Activated naive CD4-positive, alpha-beta T cell treated with anti-CD3 and anti-CD28 coated beads, Interleukin-2, amount 50 U/mL, for 72 hours (primary cell): ENCODE results near the gene PPAT. TPM values are rescaled to one million over a fixed set of nuclear protein-coding genes. Genes with fewer than 3 reads are reported as not detected.
"Not testable (repeated sequence)": the region's sequence is repeated elsewhere in the genome, so short reads cannot be mapped to it uniquely, and the experiment has no call there.

Source experiments
- ATAC-seq, 2 donors: fragments of 150-1000 bp; cut with Tn5 transposase; 2 replicates each; pipeline ENCODE4 v1.10.0; 2021; ENCODE audit warnings: mild to moderate bottlenecking in 2 of 2, moderate library complexity in 2 of 2
- DNase-seq, 2 donors: peaks; one replicate each; pipeline ENCODE4 v3.0.0; 2021 to 2022; ENCODE audit warnings: low spot score in 2 of 2
- H3K27ac Mint-ChIP-seq, 2 donors: one replicate each; pipeline ENCODE4 v1.8.0; 2022; ENCODE audit warnings: mild to moderate bottlenecking in 2 of 2, mixed read lengths in 2 of 2
- H3K36me3 Mint-ChIP-seq, 2 donors: one replicate each; pipeline ENCODE4 v1.8.0; 2022; ENCODE audit warnings: mixed read lengths in 2 of 2
- H3K9me3 Mint-ChIP-seq, 2 donors: one replicate each; pipeline ENCODE4 v1.8.0; 2022; ENCODE audit warnings: mixed read lengths in 2 of 2
- total RNA-seq, 2 donors: library from RNA; stranded (reverse); gene quantifications; one replicate each; pipeline ENCODE4 v1.2.3, GENCODE V29; 2022

PPAT gene
- total RNA-seq = 10 to 100 TPM; 34.4 to 50.8 TPM

GRCh38 chr4:56435140-56435926, at the start of gene PPAT:
TSS of gene PPAT (minus strand) at chr4:56435615. CDS start at chr4:56435477, 138 bp downstream.
- ATAC-seq (peak; percentile 80 to 84), DNase-seq (peak; percentile 98 to 99)
- peak within 1 kb of the TSS; percentile 93 to 97 for H3K27ac Mint-ChIP-seq
- H3K9me3 Mint-ChIP-seq = no peaks in the 10 kb centered on the region
- H3K36me3 Mint-ChIP-seq = peaks cover 30 to 51% of the 10 kb centered on the region in 2 donors

GRCh38 chr4:56480691-56481090, 45.3 kb upstream of the PPAT start:
- Mint-ChIP-seq H3K36me3 (peaks cover 4 to 10% of the 10 kb centered on the region in 2 donors), H3K27ac (no peak overlapping the region), H3K9me3 (no peaks in the 10 kb centered on the region)
- DNase-seq (no peak), ATAC-seq (no peak)

- no peak overlapping the region for H3K27ac Mint-ChIP-seq
- DNase-seq (no peak), ATAC-seq (no peak)
- no peaks in the 10 kb centered on the region for H3K9me3 Mint-ChIP-seq
- peaks cover 4 to 21% of the 10 kb centered on the region in 2 donors for H3K36me3 Mint-ChIP-seq
Measured at GRCh38 chr4:56477192-56477702, 41.8 kb upstream of the PPAT start.

DNA sequence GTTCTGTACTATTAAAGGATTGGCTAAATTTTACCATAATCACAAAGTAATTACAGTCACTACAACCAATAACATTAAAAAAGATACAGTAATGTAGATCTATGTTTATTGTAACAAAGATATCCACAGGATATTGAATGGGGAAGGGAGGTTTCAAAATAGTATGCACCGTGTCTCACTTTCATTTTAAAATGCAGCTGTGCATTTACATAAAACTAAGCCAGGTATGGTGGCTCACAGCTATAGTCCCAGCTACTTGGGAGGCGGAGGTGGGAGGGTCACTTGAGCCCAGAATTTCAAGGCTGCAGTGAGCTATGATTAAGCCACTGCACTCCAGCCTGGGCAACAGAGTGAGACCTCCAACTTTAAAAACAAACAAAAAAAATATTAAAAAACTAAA, 40.5 kb upstream of the PPAT start:
- H3K27ac Mint-ChIP-seq = no peak overlapping the region
- no peaks in the 10 kb centered on the region for H3K9me3 Mint-ChIP-seq
- peaks cover 4 to 21% of the 10 kb centered on the region in 2 donors for H3K36me3 Mint-ChIP-seq
- DNase-seq = no peak
- no peak for ATAC-seq

DNA sequence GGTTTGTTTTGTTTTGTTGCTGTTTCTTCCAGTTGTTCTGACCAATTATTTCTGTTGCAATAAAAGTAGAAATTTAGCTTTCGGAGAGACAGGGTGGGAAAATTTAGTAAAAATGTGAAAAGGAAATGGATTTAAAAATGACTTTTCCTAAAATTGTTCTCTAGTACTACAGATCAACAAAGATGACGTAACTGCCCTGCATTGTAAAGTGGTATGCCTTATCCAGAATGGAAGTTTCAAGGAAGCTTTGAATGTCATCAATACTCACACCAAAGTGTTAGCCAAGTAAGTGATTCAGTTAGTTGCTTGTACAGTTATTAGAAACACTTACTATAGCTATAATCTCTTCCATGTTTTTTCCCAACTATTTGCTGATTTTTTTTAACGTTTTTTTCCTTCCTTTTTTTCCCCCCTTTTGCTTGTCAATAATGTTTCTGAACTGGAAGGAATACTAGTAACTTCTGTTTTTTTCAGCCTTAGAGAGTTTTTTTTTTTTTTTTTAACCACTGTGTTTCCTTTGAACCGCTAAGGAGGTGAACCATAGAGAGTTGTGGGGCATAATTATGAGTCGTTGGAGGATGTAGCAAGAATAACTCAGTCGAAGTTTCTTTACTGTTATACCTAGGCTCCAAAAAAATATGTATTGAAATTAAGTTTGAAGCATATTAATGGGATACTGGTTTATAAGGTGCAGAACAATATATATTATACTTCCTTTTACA, 34.2 kb upstream of the PPAT start:
- DNase-seq = no peak
- Mint-ChIP-seq H3K27ac (peak overlapping the region in 1 of 2 donors; percentile 87), H3K36me3 (peaks cover 32 to 38% of the 10 kb centered on the region in 2 donors), H3K9me3 (no peaks in the 10 kb centered on the region)
- ATAC-seq = no peak

DNA sequence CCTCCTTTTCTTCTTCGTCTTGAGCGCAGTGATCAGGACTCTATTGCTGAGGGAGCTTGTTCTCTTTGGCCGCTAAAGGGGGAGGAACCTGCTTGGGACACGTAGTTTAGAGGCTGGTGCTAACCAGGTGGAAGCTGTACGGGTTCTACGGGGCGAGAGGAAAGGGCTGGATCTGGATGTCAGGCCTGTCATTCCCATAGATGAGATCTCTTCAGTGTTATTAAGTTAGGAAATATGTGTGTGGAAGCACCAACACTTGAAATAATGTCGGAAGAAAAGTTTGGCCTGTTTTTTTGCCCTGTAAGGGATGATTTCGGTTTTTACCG, 32.6 kb upstream of the PPAT start:
- Mint-ChIP-seq H3K36me3 (peaks cover 28 to 32% of the 10 kb centered on the region in 2 donors), H3K9me3 (no peaks in the 10 kb centered on the region), H3K27ac (peak overlapping the region; percentile 96 to 99)
- DNase-seq (no peak), ATAC-seq (peak; percentile 31 to 45)

DNA sequence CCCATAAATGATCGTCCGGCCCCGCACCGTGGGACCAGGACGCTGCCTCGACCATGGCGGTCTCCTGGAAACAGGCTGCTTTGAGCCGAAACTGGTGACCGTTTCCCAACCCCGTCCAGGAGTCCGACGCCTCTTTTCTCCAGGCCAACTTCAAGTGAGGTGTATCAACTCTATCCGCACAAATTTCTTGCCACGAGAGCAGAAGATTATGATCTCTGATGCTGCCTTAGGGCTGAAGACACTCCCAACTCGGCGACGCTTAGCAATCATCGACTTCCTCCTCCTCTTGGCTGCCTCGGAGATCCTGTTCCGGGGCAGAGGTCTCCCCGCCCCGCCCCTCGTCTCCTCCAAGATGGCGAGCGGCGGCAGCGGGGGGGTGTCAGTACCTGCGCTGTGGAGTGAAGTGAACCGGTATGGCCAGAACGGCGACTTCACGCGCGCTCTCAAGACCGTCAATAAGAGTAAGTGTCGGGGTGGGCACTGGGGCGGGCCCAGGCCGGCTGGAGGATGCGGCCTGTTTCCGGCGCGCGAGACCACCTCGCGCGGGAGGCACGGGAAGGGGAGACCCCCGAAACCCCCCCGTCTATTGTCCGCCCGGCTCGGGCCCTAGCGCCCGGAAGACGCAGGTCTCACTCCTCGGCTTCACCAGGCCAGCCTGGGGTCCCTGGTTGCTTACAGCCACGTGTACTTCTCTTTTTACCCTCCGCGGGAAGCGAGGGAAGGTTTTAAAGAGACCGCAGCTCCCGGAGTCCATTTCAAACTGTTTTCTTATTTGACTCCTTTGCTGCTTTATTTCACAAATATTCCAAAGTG, 32.1 kb upstream of the PPAT start, which contains the start of gene SRP72:
Gene SRP72 (plus strand): TSS at position 334 of the 813 bp plus-strand sequence. CDS start 19 bp downstream, at position 353.
- peaks cover 31 to 32% of the 10 kb centered on the region in 2 donors for H3K36me3 Mint-ChIP-seq
- peak within 1 kb of the TSS; percentile 96 to 99 for H3K27ac Mint-ChIP-seq
- no peaks in the 10 kb centered on the region for H3K9me3 Mint-ChIP-seq
- peak; percentile 84 to 86 for DNase-seq
- ATAC-seq = peak; percentile 94

DNA sequence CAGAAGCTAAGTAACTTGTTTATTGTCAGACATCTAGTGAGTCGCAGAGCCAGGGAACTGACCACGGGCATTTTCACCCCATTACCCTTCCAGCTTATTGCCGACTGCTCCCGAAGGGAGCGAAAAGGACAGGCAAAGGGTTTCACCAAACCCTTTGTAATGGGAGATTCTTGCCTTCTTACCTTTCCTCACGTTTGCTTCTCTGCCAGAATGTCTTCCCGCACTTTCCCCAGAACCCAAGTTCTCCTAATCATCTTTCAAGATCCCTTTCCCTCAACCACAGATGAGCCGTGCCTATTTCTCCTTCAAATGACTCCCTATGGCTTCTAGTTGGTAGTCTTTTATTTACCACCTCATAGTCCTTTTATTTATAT, 31.5 kb upstream of the PPAT start:
- Mint-ChIP-seq H3K36me3 (peaks cover 32 to 37% of the 10 kb centered on the region in 2 donors), H3K9me3 (no peaks in the 10 kb centered on the region), H3K27ac (peak overlapping the region; percentile 94 to 99)
- DNase-seq (no peak), ATAC-seq (no peak)

GRCh38 chr4:56466296-56466761, 30.9 kb upstream of the PPAT start:
- peak; percentile 67 to 76 for ATAC-seq
- H3K9me3 Mint-ChIP-seq = not testable (repeated sequence)
- Mint-ChIP-seq H3K27ac (peak overlapping the region; percentile 94 to 99), H3K36me3 (peaks cover 32 to 41% of the 10 kb centered on the region in 2 donors)
- peak in 1 of 2 donors; percentile 14 for DNase-seq

- DNase-seq (no peak), ATAC-seq (peak in 1 of 2 donors; percentile 4)
- peaks cover 32 to 41% of the 10 kb centered on the region in 2 donors for H3K36me3 Mint-ChIP-seq
- H3K27ac Mint-ChIP-seq = peak overlapping the region; percentile 94 to 99
- H3K9me3 Mint-ChIP-seq = no peaks in the 10 kb centered on the region
Measured at GRCh38 chr4:56465599-56466295, 30.3 kb upstream of the PPAT start.

- no peak for DNase-seq
- Mint-ChIP-seq H3K36me3 (peaks cover 39 to 45% of the 10 kb centered on the region in 2 donors), H3K27ac (peak overlapping the region in 1 of 2 donors; percentile 1), H3K9me3 (no peaks in the 10 kb centered on the region)
- no peak for ATAC-seq
Measured at GRCh38 chr4:56464581-56464980, 29.2 kb upstream of the PPAT start.

DNA sequence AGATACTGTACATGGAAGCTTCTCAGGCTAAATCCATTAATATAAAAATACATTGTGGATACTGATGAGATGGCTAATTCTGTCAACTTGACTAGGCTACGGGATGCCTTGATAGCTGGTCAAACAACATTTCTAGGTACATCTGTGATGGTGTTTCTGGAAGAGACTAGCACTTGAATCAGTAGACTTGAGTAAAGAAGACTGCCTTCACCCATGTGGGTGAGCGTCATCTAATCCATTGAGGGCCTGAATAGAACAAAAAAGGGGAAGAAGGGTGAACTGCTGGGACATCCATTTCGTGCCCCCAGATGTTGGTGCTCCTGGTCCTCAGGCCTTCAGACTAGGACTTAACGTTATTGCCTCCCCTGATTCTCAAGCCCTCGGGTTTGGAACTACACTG, 28.3 kb upstream of the PPAT start:
- Mint-ChIP-seq H3K27ac (no peak overlapping the region), H3K36me3 (peaks cover 35 to 44% of the 10 kb centered on the region in 2 donors), H3K9me3 (no peaks in the 10 kb centered on the region)
- no peak for ATAC-seq
- DNase-seq = no peak

- ATAC-seq (no peak), DNase-seq (no peak)
- Mint-ChIP-seq H3K9me3 (no peaks in the 10 kb centered on the region), H3K27ac (peak overlapping the region in 1 of 2 donors; percentile 34), H3K36me3 (peaks cover 23 to 32% of the 10 kb centered on the region in 2 donors)
Measured at GRCh38 chr4:56462157-56462556, 26.7 kb upstream of the PPAT start.

DNA sequence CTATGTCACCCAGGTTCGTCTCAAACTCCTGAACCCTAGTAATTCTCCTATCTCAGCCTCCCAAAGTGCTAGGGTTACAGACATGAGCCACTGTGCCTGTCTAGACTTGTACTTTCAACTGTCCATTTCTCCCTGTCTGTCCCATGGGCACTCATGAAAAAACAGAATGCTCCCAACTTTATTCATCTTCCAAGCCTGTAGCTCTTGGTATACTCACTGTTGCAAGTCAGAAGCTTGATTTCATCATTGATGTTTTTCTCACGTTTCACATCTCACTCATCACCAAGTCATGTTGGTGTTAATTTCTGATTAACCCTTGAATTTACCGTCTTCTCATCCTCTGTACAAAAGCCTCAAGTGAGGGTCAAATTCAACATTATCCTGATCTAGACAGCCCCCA, 24.7 kb upstream of the PPAT start:
- no peaks in the 10 kb centered on the region for H3K9me3 Mint-ChIP-seq
- peak overlapping the region; percentile 32 to 88 for H3K27ac Mint-ChIP-seq
- peaks cover 26 to 38% of the 10 kb centered on the region in 2 donors for H3K36me3 Mint-ChIP-seq
- no peak for ATAC-seq
- no peak for DNase-seq

DNA sequence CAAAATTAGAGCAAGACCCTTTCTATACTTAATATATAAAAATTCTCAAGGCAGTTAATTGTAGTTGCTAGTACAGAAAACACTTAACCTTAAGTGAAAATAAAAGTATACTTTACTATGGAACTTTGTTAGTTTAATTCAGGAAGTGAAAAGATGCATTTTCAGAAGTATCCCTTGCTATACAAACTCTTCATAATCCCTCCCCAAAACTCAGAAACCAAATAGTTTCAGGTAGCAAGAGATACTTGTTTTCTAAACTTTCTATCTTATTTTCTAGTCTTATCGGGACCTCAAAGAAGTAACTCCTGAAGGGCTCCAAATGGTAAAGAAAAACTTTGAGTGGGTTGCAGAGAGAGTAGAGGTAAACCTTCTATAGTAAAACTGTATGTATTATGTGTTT, 14.9 kb upstream of the PPAT start:
- DNase-seq (no peak), ATAC-seq (no peak)
- H3K9me3 Mint-ChIP-seq = no peaks in the 10 kb centered on the region
- H3K27ac Mint-ChIP-seq = no peak overlapping the region
- H3K36me3 Mint-ChIP-seq = peaks cover 12 to 60% of the 10 kb centered on the region in 2 donors

GRCh38 chr4:56449475-56449874, 14.1 kb upstream of the PPAT start:
- H3K36me3 Mint-ChIP-seq = peaks cover 11 to 64% of the 10 kb centered on the region in 2 donors
- DNase-seq, H3K9me3 Mint-ChIP-seq, ATAC-seq, H3K27ac Mint-ChIP-seq: not testable (repeated sequence)
